H9 (cell line): Measurements from ENCODE around the gene KIF21B. TPM values are rescaled to one million over a fixed set of nuclear protein-coding genes. Genes with fewer than 3 reads are reported as not detected.

Experiments
- DNase-seq: peaks from one replicate; pipeline ENCODE4 v3.0.0-alpha.2; 2017
- H2AFZ ChIP-seq: one replicate; pipeline ENCODE4 v1.6.1; 2013; ENCODE audit warnings: mild to moderate bottlenecking, low read length, control low read depth, moderate library complexity
- H2AK5ac ChIP-seq: 2 replicates; pipeline ENCODE4 v1.6.1; 2013; ENCODE audit warnings: low read length, control low read depth, mixed read lengths; ENCODE audit not compliant: insufficient read length
- H2BK120ac ChIP-seq: one replicate; pipeline ENCODE4 v1.6.1; 2013; ENCODE audit warnings: low read depth, mild to moderate bottlenecking, low read length, control low read depth, inconsistent platforms; ENCODE audit not compliant: poor library complexity, severe bottlenecking
- H2BK12ac ChIP-seq: 2 replicates; pipeline ENCODE4 v1.6.1; 2013; ENCODE audit warnings: low read length, control low read depth, mixed read lengths, low read depth; ENCODE audit not compliant: insufficient read length
- H2BK15ac ChIP-seq: 2 replicates; pipeline ENCODE4 v1.6.1; 2013; ENCODE audit warnings: low read depth, low read length, control low read depth
- H2BK20ac ChIP-seq: one replicate; pipeline ENCODE4 v1.6.1; 2013; ENCODE audit warnings: low read depth, mild to moderate bottlenecking, low read length, control low read depth, inconsistent platforms; ENCODE audit not compliant: poor library complexity, severe bottlenecking
- H2BK5ac ChIP-seq: 2 replicates; pipeline ENCODE4 v1.6.1; 2013; ENCODE audit warnings: low read length, control low read depth, mixed read lengths; ENCODE audit not compliant: insufficient read length
- H3K14ac ChIP-seq: 2 replicates; pipeline ENCODE4 v1.6.1; 2013; ENCODE audit warnings: low read length, control low read depth; ENCODE audit not compliant: insufficient read depth
- H3K18ac ChIP-seq: 2 replicates; pipeline ENCODE4 v1.6.1; 2013; ENCODE audit warnings: low read depth, mild to moderate bottlenecking, mixed read lengths, low read length, control low read depth; ENCODE audit not compliant: insufficient read length
- H3K23ac ChIP-seq: 2 replicates; pipeline ENCODE4 v1.6.1; 2013; ENCODE audit warnings: low read length, control low read depth, mixed read lengths, low read depth; ENCODE audit not compliant: insufficient read length
- H3K23me2 ChIP-seq: 2 replicates; pipeline ENCODE4 v1.6.1; 2013; ENCODE audit warnings: low read depth, mild to moderate bottlenecking, mixed read lengths, low read length, control low read depth; ENCODE audit not compliant: insufficient read length, poor library complexity, severe bottlenecking
- H3K27ac ChIP-seq: 2 replicates; pipeline ENCODE4 v1.5.1; 2013; ENCODE audit warnings: low read length, control low read depth, mixed read lengths, low read depth; ENCODE audit not compliant: insufficient read length
- H3K27me3 ChIP-seq: 2 replicates; pipeline ENCODE4 v1.6.1; 2013; ENCODE audit warnings: low read length, control low read depth, inconsistent platforms; ENCODE audit not compliant: insufficient read depth
- H3K4ac ChIP-seq: 2 replicates; pipeline ENCODE4 v1.6.1; 2013; ENCODE audit warnings: low read depth, mild to moderate bottlenecking, control low read depth, inconsistent platforms, low read length, moderate library complexity
- H3K4me1 ChIP-seq: 2 replicates; pipeline ENCODE4 v1.6.1; 2013; ENCODE audit warnings: low read length, control low read depth, inconsistent platforms; ENCODE audit not compliant: insufficient read depth
- H3K4me2 ChIP-seq: 2 replicates; pipeline ENCODE4 v1.6.1; 2013; ENCODE audit warnings: low read length, control low read depth, mixed read lengths; ENCODE audit not compliant: insufficient read length, insufficient read depth
- H3K56ac ChIP-seq: 2 replicates; pipeline ENCODE4 v1.6.1; 2013; ENCODE audit warnings: low read depth, mild to moderate bottlenecking, mixed read lengths, low read length, control low read depth; ENCODE audit not compliant: insufficient read length
- H3K79me1 ChIP-seq: 2 replicates; pipeline ENCODE4 v1.6.1; 2013; ENCODE audit warnings: low read depth, mild to moderate bottlenecking, moderate library complexity, low read length, control low read depth, inconsistent platforms; ENCODE audit not compliant: insufficient read depth, poor library complexity, severe bottlenecking
- H3K79me2 ChIP-seq: 2 replicates; pipeline ENCODE4 v1.6.1; 2013; ENCODE audit warnings: low read length, control low read depth, inconsistent platforms; ENCODE audit not compliant: insufficient read depth
- H3K9ac ChIP-seq: 2 replicates; pipeline ENCODE4 v1.6.1; 2013; ENCODE audit warnings: low read length, control low read depth, mixed read lengths; ENCODE audit not compliant: insufficient read length; ENCODE audit errors: extremely low read depth
- H3K9me3 ChIP-seq: one replicate; pipeline ENCODE4 v1.6.1; 2013; ENCODE audit warnings: low read depth, low read length, inconsistent platforms; ENCODE audit not compliant: control insufficient read depth
- H3T11ph ChIP-seq: one replicate; pipeline ENCODE4 v1.6.1; 2013; ENCODE audit warnings: mild to moderate bottlenecking, low read length, control low read depth, inconsistent platforms
- H4K20me1 ChIP-seq: one replicate; pipeline ENCODE4 v1.6.1; 2013; ENCODE audit not compliant: control insufficient read depth, insufficient read length, insufficient read depth
- H4K5ac ChIP-seq: 2 replicates; pipeline ENCODE4 v1.6.1; 2013; ENCODE audit warnings: low read depth, mild to moderate bottlenecking, mixed read lengths, low read length, control low read depth; ENCODE audit not compliant: insufficient read length
- H4K8ac ChIP-seq: replicated peaks from 2 replicates; pipeline ENCODE4 v1.6.1; 2013; ENCODE audit warnings: low read length, control low read depth, mixed read lengths, low read depth; ENCODE audit not compliant: insufficient read length
- H4K91ac ChIP-seq: 2 replicates; pipeline ENCODE4 v1.6.1; 2013; ENCODE audit warnings: low read depth, mild to moderate bottlenecking, moderate library complexity, mixed read lengths, low read length, control low read depth; ENCODE audit not compliant: insufficient read length
- H3K27ac Mint-ChIP-seq, 3 experiments: 2 replicates in 2 of 3; 3 replicates in 1 of 3; pipeline ENCODE4 v1.8.0; 2020 to 2021; ENCODE audit warnings: mixed read lengths in 3 of 3, mild to moderate bottlenecking in 1 of 3, moderate library complexity in 1 of 3
- H3K27me3 Mint-ChIP-seq: 2 replicates; pipeline ENCODE4 v1.8.0; 2021; ENCODE audit warnings: low read depth, mild to moderate bottlenecking, moderate library complexity, mixed read lengths
- H3K36me3 Mint-ChIP-seq, 3 experiments: 2 replicates in 2 of 3; 3 replicates in 1 of 3; pipeline ENCODE4 v1.8.0; 2020 to 2021; ENCODE audit warnings: low read depth in 3 of 3, mixed read lengths in 3 of 3; ENCODE audit not compliant: insufficient read depth in 1 of 3
- H3K4me1 Mint-ChIP-seq, 2 experiments: 2 replicates each; pipeline ENCODE4 v1.8.0; 2020; ENCODE audit warnings: mixed read lengths in 2 of 2
- H3K4me3 Mint-ChIP-seq, 2 experiments: 2 replicates in 1 of 2; 3 replicates in 1 of 2; pipeline ENCODE4 v1.8.0; 2020 to 2021; ENCODE audit warnings: mild to moderate bottlenecking in 2 of 2, mixed read lengths in 2 of 2, moderate library complexity in 1 of 2
- H3K9me3 Mint-ChIP-seq, 2 experiments: 2 replicates in 1 of 2; 3 replicates in 1 of 2; pipeline ENCODE4 v1.8.0; 2020; ENCODE audit warnings: mild to moderate bottlenecking in 2 of 2, mixed read lengths in 2 of 2, moderate library complexity in 1 of 2
- CTCF ChIP-seq: fragments of 200-600 bp; sonication (generic); conservative IDR thresholded peaks from 3 replicates; pipeline ENCODE4 v1.8.0; 2021; ENCODE audit warnings: antibody characterized with exemption, mild to moderate bottlenecking
- WGBS: extraction: QIAGEN DNeasy Blood & Tissue Kit; methylation state at CpG from one replicate; pipeline ENCODE4 v1.1.7; 2013; ENCODE audit warnings: missing lambda C conversion rate, low lambda C conversion rate, mixed read lengths; ENCODE audit not compliant: insufficient read length; ENCODE audit errors: extremely low coverage; 5-methylcytosine and 5-hydroxymethylcytosine counted together
- total RNA-seq: library from RNA; stranded (reverse); gene quantifications from 2 replicates; pipeline ENCODE4 v1.2.1, GENCODE V29; 2021

Gene KIF21B
- total RNA-seq, 1 experiment from 2014 or later: 7.5 TPM

- H3K27ac Mint-ChIP-seq: peak overlapping the region; percentile 9 to 95 (median 64); a peak in 5 of 7 replicates
- peak; percentile 62 for TF ChIP-seq CTCF
Observed at GRCh38 chr1:201020721-201021629, 2.5 kb downstream of the KIF21B start.

More at GRCh38 chr1:201020721-201021629, 2.5 kb downstream of the KIF21B start:
- Histone ChIP-seq H3K23ac (no peak overlapping the region), H3K23me2 (peaks cover 14% of the 10 kb centered on the region), H2AFZ (no peak overlapping the region), H2BK12ac (no peak overlapping the region), H2BK5ac (no peak overlapping the region), H3K4ac (no peak overlapping the region), H3K4me1 (peaks cover 18% of the 10 kb centered on the region), H2BK20ac (no peak overlapping the region), H3K18ac (no peak overlapping the region), H3K56ac (no peak overlapping the region), H3K14ac (no peak overlapping the region; the same call in 1 of the 2 replicates), H4K5ac (no peak overlapping the region), H4K20me1 (no peaks in the 10 kb centered on the region), H3K9ac (no peak overlapping the region), H2BK120ac (no peak overlapping the region), H4K91ac (no peak overlapping the region), H3T11ph (no peak overlapping the region), H3K4me2 (peak overlapping the region; percentile 17), H2BK15ac (no peak overlapping the region), H3K27ac (no peak overlapping the region), H3K9me3 (no peaks in the 10 kb centered on the region), H3K27me3 (no peaks in the 10 kb centered on the region), H3K79me1 (no peaks in the 10 kb centered on the region), H2AK5ac (no peak overlapping the region), H4K8ac (no peak overlapping the region), H3K79me2 (no peaks in the 10 kb centered on the region)
- WGBS: no CpG with 5 or more reads among the region's 11 CpGs
- Mint-ChIP-seq H3K4me1 (peaks cover 62 to 85% of the 10 kb centered on the region in 2 experiments), H3K27me3 (peaks cover 12% of the 10 kb centered on the region), H3K4me3 (peak overlapping the region in 1 of 2 experiments; percentile 94; a peak in 4 of 5 replicates), H3K36me3 (peaks cover 0 to 3% (median 0%) of the 10 kb centered on the region in 3 experiments; a peak in 2 of 7 replicates), H3K9me3 (no peaks in the 10 kb centered on the region)
- peak; percentile 64 for DNase-seq
